ENCODE data around the gene RBMS3. TPM values are rescaled to one million over a fixed set of nuclear protein-coding genes. Genes with fewer than 3 reads are reported as not detected.

Gene RBMS3
- total RNA-seq, 1 experiment from 2014 or later = 74.2 TPM

DNA sequence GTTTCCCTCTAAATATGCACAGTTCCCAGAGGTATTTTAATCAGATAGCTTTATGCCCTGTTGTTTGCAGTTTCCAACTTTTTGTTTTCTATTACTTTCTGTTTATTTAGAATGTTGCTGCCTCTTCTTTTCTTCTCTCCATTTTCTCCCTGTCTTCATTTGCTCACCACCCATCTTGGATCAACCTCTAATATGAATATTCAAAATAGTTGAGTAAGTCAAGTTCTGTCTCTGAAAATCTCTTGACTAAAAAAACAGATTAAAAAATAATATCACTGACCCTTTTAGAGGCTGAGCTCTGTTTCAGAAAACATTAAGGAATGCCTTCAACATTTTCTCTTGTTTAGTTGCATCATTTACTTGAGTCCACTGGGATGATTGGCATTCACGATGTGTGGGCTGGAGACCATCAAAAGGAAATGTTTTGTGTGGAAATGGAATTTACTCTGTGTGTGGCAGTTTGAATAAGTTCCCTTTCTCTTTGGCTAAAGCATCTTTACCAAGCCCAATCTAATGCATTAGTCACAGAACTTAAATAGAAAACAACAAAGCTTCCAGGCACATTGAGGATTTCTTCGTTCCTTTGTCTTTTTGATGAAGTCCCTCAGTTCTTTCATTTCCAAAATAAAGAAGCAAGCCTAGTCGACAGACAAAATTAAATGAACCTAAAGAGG is 691.6 kb downstream of the RBMS3 start:
- DNase-seq (ENCODE audit: unreplicated experiment) = no peak
- TF ChIP-seq, protein P1, sequence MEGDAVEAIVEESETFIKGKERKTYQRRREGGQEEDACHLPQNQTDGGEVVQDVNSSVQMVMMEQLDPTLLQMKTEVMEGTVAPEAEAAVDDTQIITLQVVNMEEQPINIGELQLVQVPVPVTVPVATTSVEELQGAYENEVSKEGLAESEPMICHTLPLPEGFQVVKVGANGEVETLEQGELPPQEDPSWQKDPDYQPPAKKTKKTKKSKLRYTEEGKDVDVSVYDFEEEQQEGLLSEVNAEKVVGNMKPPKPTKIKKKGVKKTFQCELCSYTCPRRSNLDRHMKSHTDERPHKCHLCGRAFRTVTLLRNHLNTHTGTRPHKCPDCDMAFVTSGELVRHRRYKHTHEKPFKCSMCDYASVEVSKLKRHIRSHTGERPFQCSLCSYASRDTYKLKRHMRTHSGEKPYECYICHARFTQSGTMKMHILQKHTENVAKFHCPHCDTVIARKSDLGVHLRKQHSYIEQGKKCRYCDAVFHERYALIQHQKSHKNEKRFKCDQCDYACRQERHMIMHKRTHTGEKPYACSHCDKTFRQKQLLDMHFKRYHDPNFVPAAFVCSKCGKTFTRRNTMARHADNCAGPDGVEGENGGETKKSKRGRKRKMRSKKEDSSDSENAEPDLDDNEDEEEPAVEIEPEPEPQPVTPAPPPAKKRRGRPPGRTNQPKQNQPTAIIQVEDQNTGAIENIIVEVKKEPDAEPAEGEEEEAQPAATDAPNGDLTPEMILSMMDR (IDR thresholded peaks at IDR 0.05; ENCODE audit: unreplicated experiment) = no peak
- peaks cover 4% of the 10 kb centered on the region for H3K36me3 Mint-ChIP-seq (ENCODE audit: insufficient read depth, unreplicated experiment)
- H3K27me3 Mint-ChIP-seq (ENCODE audit: insufficient read depth, unreplicated experiment) = no peaks in the 10 kb centered on the region
- intact Hi-C loops (cut with micrococcal nuclease) = no loop called here
- POLR2A ChIA-PET = no interaction called here
- H3K9me3 Mint-ChIP-seq (ENCODE audit: unreplicated experiment) = peaks cover 12% of the 10 kb centered on the region
- no peak overlapping the region for H3K27ac Mint-ChIP-seq (ENCODE audit: low read depth, unreplicated experiment)
- H3K4me1 Mint-ChIP-seq (ENCODE audit: insufficient read depth, unreplicated experiment) = no peaks in the 10 kb centered on the region
- no TSS peak for BruUV-seq (replicated peaks)
- H3K4me3 Mint-ChIP-seq (ENCODE audit: unreplicated experiment) = no peak overlapping the region
- CTCF ChIA-PET = no interaction called here

DNA sequence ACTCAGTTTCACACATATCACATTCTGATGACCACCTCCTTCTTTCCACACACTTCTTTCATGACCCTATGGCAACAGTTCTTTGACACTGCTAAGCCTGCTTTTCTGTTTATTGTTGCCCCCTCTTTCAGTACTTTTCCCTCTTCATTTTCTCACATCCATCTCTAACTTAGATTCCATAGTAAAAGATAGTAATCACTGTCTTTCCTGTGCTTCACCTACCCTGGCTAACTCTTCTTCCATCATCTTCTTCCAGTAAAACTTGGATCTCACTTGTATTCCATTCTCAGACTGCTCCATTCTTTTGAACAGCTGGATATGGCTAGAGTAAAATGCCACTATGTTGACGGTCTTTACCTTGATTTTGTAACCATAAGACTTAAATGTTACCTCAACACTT is 692.9 kb downstream of the RBMS3 start:
- H3K27ac Mint-ChIP-seq (ENCODE audit: low read depth, unreplicated experiment) = no peak overlapping the region
- BruUV-seq (replicated peaks) = no TSS peak
- ChIA-PET CTCF (no interaction called here), POLR2A (no interaction called here)
- H3K4me1 Mint-ChIP-seq (ENCODE audit: insufficient read depth, unreplicated experiment) = no peaks in the 10 kb centered on the region
- H3K27me3 Mint-ChIP-seq (ENCODE audit: insufficient read depth, unreplicated experiment) = no peaks in the 10 kb centered on the region
- H3K36me3 Mint-ChIP-seq (ENCODE audit: insufficient read depth, unreplicated experiment) = peaks cover 4% of the 10 kb centered on the region
- TF ChIP-seq, protein P1 (IDR thresholded peaks at IDR 0.05; ENCODE audit: unreplicated experiment) = no peak
- peaks cover 12% of the 10 kb centered on the region for H3K9me3 Mint-ChIP-seq (ENCODE audit: unreplicated experiment)
- intact Hi-C loops (cut with micrococcal nuclease) = no loop called here
- no peak overlapping the region for H3K4me3 Mint-ChIP-seq (ENCODE audit: unreplicated experiment)
- no peak for DNase-seq (ENCODE audit: unreplicated experiment)

DNA sequence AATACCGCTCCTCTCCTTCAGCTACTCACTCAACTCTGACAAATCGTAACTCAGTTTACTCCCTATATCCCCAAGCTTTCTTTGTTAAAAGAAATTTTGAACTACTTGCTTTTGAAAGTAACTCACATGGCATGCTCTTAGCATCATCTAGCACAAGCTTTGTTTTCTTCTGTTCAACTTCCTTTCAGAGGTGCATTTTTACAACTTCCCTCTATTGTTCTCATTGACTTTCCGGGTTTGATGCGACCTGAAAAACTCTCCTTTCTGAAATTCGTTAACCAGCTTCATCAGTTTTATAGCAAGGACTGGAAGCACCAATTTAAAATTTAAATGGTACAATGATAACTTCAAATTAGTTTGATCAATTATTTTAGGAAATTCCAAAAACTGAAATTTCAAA is 696.0 kb downstream of the RBMS3 start:
- no peaks in the 10 kb centered on the region for H3K27me3 Mint-ChIP-seq (ENCODE audit: insufficient read depth, unreplicated experiment)
- no peaks in the 10 kb centered on the region for H3K4me1 Mint-ChIP-seq (ENCODE audit: insufficient read depth, unreplicated experiment)
- ChIA-PET POLR2A (no interaction called here), CTCF (interaction anchor here (0.6 kb wide), 1 partner anchor 1156 kb away, joined by 4 read pairs; no protein-coding TSS in a partner anchor)
- no peak for DNase-seq (ENCODE audit: unreplicated experiment)
- peaks cover 12% of the 10 kb centered on the region for H3K9me3 Mint-ChIP-seq (ENCODE audit: unreplicated experiment)
- intact Hi-C loops (cut with micrococcal nuclease) = no loop called here
- no peak overlapping the region for H3K4me3 Mint-ChIP-seq (ENCODE audit: unreplicated experiment)
- peaks cover 11% of the 10 kb centered on the region for H3K36me3 Mint-ChIP-seq (ENCODE audit: insufficient read depth, unreplicated experiment)
- no peak overlapping the region for H3K27ac Mint-ChIP-seq (ENCODE audit: low read depth, unreplicated experiment)
- TF ChIP-seq, protein P1 (IDR thresholded peaks at IDR 0.05; ENCODE audit: unreplicated experiment) = no peak
- no TSS peak for BruUV-seq (replicated peaks)

DNA sequence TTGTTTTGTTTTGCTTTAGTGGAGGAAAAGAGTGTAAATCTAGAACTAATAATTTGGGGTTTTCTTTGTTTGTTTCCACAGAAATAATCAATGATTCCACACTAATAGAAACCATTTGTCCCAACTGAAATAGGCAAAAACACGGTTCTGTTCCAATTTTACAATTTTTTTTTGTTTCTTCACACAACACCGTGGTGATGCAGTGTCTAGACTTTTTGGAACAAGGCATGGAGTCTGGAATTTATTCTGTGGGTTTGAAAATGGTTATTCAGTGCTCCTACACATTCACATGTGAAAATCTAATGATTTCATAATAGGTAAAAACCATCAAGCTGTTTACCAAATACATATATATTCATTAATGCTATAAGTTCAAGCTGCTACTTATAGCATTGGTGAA is 696.5 kb downstream of the RBMS3 start:
- Mint-ChIP-seq H3K36me3 (ENCODE audit: insufficient read depth, unreplicated experiment) (peaks cover 14% of the 10 kb centered on the region), H3K27ac (ENCODE audit: low read depth, unreplicated experiment) (no peak overlapping the region), H3K27me3 (ENCODE audit: insufficient read depth, unreplicated experiment) (no peaks in the 10 kb centered on the region), H3K4me3 (ENCODE audit: unreplicated experiment) (no peak overlapping the region), H3K9me3 (ENCODE audit: unreplicated experiment) (peaks cover 17% of the 10 kb centered on the region), H3K4me1 (ENCODE audit: insufficient read depth, unreplicated experiment) (no peaks in the 10 kb centered on the region)
- TF ChIP-seq, protein P1 (IDR thresholded peaks at IDR 0.05; ENCODE audit: unreplicated experiment) = no peak
- DNase-seq (ENCODE audit: unreplicated experiment) = no peak
- ChIA-PET POLR2A (no interaction called here), CTCF (interaction anchor here (0.6 kb wide), 2 partner anchors 1065 to 1155 kb away, joined by 3 to 4 read pairs; no protein-coding TSS in a partner anchor)
- no TSS peak for BruUV-seq (replicated peaks)
- intact Hi-C loops (cut with micrococcal nuclease) = no loop called here

Measured in MCF 10A (cell line).